ENCODE results near the gene DRAM1.
"Not testable (repeated sequence)": the region's sequence is repeated elsewhere in the genome, so short reads cannot be mapped to it uniquely, and the experiment has no call there.

The DRAM1 gene

DNA sequence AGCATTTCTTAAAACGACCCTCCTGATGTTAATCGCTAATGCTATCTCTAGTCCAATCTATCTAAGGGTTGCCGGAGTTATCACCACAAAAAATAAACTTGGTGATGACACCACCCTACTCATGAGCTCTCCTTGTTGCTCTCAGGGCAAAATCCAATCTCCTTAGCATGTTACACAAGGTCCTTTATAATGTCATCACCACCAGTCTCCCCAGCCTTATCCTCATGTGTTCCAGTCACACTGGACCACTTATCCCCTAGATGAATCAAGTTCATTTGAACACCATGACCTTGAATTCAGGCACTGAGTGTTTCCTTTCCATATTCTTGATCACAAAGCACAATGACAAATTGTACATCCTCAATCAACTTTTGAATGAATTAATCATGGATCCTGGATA is 19.0 kb upstream of the DRAM1 start:
- no peak for DNase-seq (ENCODE audit: low read depth in 1 of 2, low spot score in 1 of 2)

DNA sequence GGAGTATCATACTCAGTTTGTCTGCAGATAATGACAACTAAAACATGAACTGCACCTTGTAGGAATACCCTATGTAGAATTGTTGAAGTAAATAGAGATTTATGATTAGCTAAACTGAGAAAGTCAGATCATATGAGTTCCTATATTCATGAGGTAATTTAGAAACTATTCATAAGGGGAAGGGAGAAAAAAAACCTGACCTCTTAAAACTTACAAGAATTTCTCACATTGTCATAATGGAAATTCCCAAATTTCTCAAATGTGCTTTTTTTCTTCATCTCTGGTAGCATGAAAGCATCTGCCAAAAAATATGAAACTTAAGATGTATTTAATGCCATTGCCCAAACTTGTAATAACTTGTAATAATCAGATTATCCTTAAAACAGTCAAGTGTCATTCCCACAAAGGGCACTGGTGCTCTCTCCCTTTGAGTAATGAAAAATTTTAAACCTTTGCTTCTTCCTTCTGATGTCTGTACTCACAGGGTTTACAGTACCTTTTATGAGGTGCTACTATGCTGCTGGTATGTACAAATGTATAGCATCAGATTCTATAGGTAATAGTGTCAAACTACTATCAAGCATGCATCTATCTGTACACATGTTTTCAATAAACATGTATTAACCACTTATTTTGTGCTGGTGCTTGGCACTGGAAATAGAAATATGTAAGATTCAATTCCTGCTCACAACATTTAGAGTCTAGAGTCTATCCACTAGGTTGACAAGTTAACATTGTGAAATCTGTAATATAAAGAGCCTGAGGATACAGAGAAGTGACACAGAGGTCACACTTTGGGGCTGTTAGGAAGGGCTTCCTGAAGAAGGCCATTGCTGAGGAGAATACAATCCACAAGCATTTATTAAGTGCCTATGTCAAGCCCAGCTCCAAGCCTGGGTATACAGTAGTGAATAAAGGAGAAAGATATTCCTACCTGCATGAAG is 17.4 kb upstream of the DRAM1 start:
- no peak for DNase-seq (ENCODE audit: low read depth in 1 of 2, low spot score in 1 of 2)

DNA sequence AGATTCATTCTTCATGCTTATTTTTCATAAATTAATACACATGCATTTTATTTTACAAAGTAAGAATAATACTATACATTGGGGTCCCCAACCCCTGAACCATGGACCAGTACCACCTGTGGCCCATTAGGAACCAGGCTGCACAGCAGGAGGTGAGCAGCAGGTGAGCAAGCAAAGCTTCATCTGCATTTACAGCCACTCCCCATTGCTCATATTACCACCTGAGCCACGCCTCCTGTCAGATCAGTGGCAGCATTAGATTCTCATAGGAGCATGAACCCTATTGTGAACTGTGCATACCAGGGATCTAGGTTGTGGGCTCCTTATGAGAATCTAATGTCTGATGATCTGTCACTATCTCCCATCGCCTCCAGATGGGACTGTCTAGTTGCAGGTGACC is 15.7 kb upstream of the DRAM1 start:
- not testable (repeated sequence) for DNase-seq (ENCODE audit: low read depth in 1 of 2, low spot score in 1 of 2)

DNA sequence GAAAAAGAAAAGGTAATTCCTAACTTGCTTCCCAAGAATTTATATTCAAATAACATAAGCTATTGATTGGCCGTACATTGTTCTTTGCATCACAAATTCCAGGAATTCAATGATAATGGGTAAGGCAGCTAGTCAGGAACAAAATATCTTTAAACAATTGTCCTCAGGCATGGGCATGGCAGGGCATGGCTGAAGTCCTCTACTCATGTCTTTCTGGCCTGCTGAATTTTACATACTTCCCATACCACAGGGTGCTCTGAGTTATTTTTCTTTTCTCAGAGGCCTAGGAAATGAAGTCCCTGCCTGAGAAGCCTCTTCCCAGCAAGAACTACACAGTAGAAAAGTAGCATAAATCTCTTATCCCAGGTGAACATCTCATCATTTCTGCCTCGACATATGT is 15.1 kb upstream of the DRAM1 start:
- DNase-seq (ENCODE audit: low read depth in 1 of 2, low spot score in 1 of 2) = no peak

DNA sequence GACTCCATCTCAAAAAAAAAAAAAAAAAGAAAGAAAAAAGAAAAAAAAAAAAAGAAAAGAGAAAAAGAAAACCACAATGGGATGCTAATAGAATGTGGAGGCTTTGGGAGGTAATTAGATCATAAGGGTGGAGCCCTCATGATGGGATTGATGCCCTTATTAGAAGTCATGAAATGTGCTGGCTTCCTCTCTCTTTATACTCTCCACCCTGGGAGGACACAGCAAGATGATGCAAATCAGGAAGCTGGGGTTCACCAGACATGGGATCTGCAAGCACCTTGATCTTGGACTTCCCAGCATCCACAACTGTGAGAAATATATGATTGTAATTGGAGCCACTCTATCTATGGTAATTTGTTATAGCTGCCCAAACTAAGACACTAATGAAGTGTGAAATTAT is 13.4 kb upstream of the DRAM1 start:
- DNase-seq (ENCODE audit: low read depth in 1 of 2, low spot score in 1 of 2) = no peak

DNA sequence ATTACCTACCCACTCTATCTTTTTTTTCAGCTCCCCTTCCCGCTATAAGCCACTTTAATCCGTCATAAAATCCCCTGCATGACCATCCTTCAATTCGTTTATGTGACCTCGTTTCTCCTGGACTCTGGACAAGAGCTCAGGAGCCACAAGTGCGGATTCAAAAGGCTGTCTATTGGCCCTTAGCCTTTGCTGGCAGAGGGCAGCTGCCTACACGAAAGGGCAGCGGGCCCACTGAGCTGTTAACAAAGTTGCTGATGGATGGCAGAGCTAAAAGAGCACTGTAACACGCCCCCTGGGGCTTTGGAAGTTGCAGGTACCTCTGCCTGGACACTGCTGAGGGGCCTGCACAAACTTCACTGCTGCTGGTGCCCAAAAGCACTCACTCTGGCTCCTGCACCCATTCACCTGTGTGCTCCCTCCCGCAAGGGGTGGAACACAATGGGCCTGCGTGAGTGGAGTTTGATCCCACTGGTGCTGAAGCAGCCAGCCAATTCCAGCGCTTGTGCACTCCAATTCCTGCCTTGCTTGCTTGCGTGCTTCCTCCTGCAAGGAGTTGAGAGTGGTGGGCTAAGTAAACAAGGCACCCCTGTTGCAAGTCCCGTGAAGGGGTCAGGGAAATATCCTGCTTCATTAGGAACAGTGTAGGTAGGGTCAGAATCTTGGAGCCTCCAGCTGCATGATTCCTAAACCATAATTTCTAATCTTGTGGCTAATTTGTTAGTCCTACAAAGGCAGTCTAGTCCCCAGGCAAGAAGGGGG is 10.6 kb upstream of the DRAM1 start:
- DNase-seq (ENCODE audit: low read depth in 1 of 2, low spot score in 1 of 2) = no peak

DNA sequence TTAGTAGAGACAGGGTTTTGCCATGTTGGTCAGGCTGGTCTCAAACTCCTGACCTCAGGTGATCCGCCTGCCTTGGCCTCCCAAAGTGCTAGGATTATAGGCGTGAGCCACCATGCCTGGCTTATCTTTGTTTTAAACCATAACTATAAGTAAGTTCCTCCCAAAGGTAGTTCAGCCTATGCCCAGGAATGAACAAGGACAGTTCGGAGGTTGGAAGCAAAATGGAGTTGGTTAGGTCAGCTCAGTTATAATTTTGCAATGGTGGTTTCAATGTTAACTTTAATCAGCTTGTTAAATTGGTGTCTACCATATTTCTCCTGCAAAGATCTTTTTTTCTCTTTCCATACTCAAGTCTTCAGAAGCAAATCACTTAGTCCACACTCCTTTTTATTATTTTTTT is 9.8 kb upstream of the DRAM1 start:
- not testable (repeated sequence) for DNase-seq (ENCODE audit: low read depth in 1 of 2, low spot score in 1 of 2)

DNA sequence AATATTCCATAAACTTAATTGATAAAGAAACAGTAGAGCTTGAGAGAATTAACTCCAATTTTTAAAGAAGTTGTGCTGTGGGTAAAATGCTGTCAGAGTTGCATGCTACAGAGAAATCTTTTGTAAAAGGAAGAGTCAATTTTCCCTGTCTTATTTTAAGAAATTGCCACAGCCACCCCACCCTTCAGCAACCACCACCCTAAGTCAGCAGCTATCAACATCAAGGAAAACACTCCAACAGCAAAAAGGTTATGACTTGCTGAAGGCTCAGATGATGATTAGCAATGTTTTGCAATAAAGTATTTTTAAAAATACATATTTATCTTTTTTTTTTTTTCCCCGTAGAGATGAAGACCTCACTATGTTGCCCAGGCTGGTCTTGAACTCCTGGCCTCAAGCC is 6.5 kb upstream of the DRAM1 start:
- no peak for DNase-seq (ENCODE audit: low read depth in 1 of 2, low spot score in 1 of 2)

DNA sequence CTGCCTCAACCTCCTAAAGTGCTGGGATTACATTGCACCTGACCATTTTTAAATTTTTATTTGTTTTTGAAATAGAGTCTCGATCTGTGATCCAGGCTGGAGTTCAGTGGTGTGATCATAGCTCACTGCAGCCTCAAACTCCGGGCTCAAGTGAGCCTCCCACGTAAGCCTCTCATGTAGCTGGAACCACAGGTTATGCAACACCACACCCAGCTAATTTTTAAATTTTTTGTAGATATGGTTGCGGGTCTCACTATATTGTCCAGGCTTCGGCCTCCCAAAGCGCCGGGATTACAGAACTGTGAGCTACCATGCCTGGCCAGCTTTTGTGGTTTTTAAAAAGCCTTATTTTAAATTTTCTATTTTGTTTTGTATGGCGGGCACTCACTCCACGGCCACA is 2.2 kb upstream of the DRAM1 start:
- DNase-seq (ENCODE audit: low read depth in 1 of 2, low spot score in 1 of 2) = no peak

DNA sequence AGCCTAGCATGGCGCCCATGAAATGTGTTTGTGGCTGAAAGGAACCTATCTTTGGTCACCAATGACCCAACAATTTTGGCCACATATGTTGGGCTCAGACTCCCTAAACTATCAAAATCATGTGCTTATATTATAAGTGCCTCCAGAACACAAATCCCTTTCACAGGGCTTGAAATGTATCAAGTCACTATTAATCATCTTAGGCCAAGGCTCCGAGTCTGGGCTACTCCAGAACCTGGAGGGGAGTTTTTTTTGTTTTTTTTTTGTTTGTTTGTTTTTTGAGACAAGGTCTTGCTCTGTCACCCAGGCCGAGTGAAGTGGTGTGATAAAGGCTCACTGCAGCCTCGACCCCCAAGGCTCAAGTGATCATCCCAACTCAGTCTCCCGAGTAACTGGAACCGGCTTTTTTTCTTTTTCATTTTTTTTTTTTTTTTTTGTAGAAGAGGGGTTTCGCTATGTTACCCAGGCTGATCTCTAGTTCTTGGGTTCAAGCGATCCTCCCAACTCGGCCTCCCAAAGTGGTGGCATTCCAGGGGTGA is 989 bp upstream of the DRAM1 start:
- no peak for DNase-seq (ENCODE audit: low read depth in 1 of 2, low spot score in 1 of 2)

DNA sequence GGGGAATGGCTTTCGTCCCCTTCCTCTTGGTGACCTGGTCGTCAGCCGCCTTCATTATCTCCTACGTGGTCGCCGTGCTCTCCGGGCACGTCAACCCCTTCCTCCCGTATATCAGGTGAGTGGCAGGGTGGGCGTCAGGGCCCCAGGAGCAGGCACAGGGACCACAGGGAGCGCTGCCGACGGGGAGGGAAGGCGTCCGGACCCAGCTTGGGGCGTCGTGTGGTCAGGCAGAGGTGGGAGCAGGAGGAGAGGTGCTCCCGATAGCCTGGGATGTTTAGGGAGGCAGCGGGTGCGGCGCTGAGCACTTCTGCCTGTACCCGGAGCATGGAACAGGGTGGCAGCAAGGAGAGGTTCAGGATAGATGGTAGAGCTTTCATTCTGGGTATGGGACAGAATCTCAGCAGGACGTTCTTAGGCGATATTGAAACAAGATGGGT is 444 bp downstream of the DRAM1 start:
- no peak for DNase-seq (ENCODE audit: low read depth in 1 of 2, low spot score in 1 of 2)

DNA sequence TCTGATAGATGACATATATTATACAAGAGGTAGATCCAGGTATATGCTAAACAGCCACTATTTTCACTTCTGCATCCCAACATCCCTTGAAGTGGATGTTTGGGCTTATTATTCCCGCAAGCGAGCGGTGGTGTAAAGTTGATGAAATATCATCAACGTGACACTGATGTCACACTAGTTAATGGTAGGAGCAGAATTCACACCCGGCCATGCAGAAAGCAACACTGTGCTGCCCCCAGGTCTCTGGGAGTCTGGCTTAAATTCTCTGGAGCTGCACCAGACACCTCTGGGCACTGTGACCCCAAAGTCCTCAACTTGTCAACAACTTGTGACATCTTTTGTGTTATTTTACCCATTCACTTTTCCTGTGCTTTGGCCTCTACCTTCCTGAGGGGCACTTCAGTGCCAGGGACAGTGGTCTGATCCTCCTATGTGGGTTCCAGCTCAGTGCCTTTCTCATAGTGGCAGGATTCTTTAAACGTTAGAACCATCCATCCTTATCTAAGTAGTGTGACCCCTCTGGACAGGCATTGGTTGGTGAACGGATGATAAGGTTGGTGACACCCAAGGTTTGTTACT is 952 bp downstream of the DRAM1 start:
- DNase-seq (ENCODE audit: low read depth in 1 of 2, low spot score in 1 of 2) = no peak

DNA sequence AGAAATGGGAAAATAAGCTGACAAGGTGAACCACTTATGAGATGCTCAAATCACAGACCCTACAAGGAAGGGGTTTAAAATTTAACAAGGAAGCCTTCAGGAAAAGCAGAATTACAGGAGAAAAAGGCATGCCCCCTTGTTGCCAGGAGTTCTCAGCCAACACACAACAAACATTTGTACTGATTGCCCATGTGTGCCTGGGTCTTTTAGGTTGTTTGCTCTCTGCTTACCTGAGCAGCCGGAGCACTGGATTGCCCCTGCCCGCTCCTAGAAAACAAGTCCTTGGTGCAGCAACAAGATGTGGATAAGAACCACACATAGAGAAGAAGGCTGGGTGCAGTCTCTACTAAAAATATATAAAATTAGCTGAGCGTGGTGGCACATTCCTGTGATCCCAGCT is 3.4 kb downstream of the DRAM1 start:
- DNase-seq (ENCODE audit: low read depth in 1 of 2, low spot score in 1 of 2) = no peak

DNA sequence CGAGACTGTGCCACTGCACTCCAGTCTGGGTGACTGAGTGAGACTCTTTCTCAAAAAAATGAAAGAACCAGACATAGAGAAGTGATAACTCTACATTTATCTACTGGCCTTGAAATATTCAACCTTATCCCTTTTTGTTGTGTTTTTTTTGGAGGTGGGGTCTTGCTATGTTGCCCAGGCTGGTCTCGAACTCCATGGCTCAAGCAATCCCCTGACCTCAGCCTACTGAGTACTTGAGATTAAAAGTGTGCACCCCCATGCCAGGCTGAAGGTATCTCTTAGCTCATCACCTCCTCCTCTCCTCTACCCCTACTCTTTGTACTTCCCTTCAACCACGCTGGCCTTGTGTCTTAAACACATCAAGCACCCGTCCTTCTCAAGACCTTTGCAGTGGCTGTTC is 3.8 kb downstream of the DRAM1 start:
- no peak for DNase-seq (ENCODE audit: low read depth in 1 of 2, low spot score in 1 of 2)

DNA sequence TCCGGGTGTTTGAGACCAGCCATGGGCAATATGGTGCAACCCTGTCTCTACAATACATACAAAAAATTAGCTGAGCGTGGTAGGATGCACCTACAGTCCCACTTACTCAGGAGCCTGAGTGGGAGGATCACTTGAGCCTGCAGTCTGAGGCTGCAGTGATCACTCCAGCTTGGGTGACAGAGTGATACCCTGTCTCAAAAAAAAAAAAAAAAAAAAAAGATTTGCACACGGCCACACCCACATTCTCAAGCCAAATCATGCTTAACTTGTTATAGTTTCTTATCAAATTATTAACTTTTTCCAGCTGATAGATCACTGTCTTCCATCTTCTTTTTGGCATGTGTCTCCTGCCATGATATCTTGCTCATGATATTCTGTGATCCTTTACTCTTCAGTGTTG is 6.8 kb downstream of the DRAM1 start:
- DNase-seq (ENCODE audit: low read depth in 1 of 2, low spot score in 1 of 2) = no peak

DNA sequence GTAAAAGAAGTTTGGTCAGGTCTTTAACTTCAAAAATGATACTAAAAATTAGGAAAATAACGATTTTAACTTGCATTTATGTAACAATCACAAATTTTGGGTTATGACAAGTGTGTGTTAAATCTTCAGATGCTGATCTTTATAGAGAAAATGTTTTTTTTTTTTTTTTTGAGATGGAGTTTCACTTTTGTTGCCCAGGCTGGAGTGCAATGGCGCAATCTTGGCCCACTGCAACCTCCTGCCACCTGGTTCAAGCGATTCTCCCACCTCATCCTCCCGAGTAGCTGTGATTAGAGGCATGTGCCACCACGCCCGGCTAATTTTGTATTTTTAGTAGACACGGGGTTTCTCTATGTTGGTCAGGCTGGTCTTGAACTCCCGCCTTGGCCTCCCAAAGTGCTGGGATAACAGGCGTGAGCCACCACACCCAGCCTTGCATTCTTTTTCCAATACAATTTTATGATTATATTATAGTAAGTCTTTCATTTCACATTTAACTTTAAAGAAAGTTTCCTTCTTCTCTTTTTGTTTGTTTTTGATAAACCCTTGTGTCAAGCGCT is 7.5 kb downstream of the DRAM1 start:
- not testable (repeated sequence) for DNase-seq (ENCODE audit: low read depth in 1 of 2, low spot score in 1 of 2)

DNA sequence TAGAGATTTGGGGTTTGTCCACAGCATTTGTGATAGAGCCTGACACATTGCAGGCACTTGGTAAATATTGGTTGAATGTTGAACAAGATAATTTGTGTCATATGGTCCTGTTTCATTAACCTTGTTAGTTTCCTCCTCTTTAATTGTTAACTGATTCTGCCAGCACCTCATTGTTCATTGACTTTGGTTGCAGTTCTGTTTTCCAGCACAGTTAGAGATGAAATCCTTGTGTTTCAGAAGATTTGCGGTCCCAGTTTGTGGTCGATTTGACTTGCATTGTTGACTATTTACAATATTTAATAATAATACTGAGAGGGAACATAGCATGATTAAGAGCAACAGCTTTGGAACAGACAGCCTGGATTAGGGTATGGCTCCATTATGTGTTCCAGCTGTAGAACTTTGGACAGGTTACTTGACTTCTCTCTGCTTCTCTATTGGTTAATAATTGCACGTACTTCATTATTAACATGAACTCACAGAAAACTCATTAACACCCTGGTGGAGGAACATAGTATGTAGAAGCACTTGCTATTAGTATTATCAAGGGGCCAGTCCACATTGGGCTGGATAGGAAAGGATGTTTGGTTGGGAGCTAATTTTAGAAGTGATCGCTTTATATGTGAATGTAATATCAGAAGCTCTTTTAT is 8.7 kb downstream of the DRAM1 start:
- DNase-seq (ENCODE audit: low read depth in 1 of 2, low spot score in 1 of 2) = no peak

DNA sequence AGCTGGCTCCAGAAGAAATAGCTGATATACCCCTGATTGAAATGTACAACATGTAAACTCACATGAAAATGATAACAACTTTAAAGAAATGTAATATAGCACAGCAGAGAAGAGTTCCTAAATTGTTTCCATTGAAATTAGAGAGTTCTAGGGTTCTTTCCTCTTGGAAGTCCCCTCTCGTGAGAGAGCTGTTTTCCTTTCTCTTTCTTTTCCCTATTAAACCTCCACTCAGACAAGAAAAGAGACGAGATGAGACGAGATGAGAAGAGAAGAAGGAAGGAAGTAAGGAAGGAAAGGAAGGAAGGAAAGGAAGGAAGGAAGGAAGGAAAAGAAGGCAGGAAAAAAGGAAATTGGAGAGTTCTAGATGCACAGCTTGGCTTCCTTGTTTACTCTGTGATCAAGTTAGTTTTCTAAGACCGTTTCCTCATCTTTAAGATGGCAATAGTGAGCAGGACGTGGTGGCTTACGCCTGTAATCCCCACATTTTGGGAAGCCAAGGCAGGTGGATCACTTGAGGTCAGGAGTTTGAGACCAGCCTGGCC is 11.9 kb downstream of the DRAM1 start:
- DNase-seq (ENCODE audit: low read depth in 1 of 2, low spot score in 1 of 2) = no peak

DNA sequence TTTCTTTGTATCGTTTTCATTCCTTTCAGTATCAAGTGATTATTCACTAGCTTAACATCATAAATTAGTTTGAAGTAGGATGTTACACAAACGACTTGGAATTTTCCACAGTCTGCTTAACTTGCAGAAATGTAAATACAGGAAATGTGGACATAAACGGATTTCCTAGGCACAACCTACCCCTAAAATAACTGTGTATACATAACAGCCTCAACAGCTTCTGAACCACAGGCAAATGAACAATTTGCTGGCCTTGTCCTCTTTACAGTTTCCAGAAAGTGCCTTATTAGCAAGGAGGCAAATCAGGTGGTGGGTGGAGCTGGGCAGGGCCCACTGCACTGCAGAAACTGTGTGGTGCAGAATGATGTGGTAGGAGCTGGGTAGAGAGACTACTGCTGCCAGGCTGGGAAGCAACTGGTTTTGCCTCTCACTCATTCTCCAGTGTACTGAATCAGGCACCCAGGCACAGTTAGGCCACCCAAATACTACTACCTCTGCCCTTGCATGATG is 14.1 kb downstream of the DRAM1 start:
- DNase-seq (ENCODE audit: low read depth in 1 of 2, low spot score in 1 of 2) = no peak

DNA sequence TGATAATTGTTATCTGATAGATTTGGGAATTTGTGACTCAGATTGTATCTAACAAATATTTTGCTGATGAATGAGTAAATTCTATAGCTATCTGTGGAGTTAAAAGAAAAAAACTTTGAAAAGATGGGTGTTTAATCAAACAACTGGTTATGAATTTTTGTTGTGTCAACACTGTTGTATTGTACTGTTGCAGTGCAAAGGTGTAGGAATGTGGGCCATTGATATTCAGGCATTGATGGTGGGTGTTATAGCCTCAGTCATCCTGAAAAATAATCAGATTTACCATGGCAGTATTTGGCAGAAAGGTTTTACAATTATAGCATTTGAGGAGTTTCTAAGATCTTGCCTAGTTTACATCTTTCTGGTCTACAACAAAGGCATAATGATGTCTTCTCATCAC is 15.4 kb downstream of the DRAM1 start:
- no peak for DNase-seq (ENCODE audit: low read depth in 1 of 2, low spot score in 1 of 2)

All from activated T-helper 1 cell treated with anti-CD3 and anti-CD28 coated beads, Interleukin-2, amount 50 U/mL, for 16 hours (primary cell).